Measurements from ENCODE around the gene KIAA0930.

KIAA0930 gene

DNA sequence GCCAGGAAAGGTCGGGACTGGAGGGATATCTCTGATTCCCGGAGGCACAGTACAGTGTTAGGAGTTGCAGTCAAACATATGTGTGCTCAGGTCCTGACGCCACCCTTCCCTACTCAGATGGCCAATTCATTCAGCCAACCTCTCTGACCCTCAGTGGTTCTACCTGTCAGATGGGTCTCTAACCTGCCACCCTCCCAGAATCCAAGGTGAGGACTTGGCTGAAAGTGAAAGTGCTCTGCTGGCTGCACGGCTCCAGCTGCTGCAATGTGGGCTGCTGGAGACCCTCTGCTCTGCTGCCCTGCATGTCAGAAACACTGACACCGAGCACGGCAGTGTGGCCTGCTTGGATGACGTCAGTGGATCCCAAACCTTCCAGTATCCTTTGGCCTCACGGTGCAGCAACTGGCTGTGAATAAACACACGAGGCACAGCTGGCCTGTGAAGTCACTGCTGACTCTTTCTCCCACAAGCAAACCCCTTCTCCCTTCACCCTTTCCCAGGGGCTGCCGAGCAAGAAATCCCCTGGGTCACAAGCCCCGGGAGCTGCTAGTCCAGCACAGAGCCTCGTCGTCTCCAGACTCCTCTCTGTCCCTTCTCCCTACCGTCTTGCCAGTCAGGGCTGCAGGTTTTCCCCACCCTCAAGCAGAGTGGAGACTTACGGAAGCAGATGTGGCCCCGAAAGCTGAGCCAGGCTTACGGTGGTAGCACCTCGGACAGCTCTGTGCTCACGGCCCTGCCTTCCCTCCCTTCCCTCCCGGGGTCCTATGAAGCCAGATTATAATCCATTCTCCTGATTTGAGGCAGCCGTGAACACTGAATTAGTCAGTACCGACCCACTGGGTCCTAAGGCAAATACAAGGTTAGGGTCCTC lies 24.3 kb downstream of the KIAA0930 start:
- DNase-seq (ENCODE audit: low spot score) = no peak

DNA sequence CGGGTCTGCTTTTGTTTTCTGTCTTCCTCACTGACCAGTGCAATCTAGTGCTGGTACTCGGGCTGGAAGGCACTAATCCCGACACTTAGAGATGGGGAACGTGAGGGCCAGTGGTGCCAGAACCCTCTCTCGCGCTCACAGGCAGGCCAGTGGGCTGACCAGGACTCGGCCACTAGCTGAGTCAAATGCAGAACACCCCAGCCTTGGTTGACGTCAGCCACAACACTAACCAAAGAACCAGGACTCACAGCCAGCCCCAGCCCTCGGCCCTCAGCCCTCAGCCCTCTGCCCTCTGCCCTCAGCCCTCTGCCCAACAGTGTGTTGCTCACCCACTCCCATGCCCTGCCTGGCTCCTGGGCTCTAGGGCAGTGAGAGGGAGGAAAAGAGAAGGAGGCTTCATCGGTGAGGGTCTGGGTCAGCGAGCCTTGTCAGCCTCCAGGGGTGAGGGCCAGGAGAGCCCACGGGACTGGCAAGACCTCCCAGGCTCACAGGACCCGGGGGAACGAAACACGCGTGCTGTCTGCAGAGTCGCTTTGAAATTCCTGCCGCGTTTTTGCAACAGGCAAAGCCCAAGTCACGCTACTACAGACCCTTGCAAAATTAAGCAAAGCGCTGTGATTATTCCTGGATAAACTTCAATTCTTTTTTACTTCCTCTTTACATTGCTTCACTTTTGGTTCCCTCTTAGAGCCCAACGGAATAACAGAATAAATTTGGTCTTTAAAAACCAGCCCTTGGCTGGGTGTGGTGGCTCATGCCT lies 27.5 kb downstream of the KIAA0930 start:
- DNase-seq (ENCODE audit: low spot score) = no peak

DNA sequence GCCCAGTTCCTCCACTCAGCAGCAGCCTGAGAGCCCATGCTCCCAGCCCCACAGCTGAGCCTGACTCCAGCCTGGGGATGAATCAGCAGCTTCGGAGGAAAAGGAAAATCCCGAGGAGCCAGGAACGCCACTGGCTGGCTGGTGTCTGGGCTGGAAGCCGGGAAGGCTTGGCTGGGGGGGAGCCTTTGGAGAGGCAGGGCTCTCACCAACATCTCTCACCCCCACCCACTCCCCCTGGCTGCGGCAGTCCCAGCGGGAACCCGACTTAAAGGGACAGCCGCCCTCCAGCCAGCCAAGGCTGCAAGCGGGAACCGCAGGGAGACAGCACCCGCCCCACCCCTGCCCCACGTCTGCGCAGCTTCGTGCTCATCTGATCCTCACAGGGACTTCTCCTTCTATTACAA lies 28.4 kb downstream of the KIAA0930 start:
- no peak for DNase-seq (ENCODE audit: low spot score)

DNA sequence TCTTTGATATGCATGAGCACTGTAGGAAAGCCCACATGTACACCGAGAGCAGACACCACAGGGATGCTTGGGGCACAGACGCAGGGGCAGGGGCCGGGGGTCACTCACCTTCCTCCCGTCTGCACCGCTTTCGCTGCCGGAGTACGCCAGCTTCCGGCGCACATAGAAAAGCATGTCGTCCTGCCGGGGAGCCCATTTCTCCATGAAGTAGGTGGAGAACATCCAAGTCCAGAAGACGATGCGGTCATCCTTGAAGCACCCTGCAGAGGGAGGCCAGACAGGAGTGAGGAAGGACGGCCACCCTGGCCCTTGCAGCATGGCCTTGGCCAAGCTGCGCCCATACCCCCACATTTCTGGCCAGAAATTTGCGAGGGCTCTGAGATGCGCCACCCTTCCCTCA lies 28.8 kb downstream of the KIAA0930 start:
- no peak for DNase-seq (ENCODE audit: low spot score)

- no peak for DNase-seq (ENCODE audit: low spot score)
Observed at GRCh38 chr22:45211435-45211834, 29.3 kb downstream of the KIAA0930 start.

DNA sequence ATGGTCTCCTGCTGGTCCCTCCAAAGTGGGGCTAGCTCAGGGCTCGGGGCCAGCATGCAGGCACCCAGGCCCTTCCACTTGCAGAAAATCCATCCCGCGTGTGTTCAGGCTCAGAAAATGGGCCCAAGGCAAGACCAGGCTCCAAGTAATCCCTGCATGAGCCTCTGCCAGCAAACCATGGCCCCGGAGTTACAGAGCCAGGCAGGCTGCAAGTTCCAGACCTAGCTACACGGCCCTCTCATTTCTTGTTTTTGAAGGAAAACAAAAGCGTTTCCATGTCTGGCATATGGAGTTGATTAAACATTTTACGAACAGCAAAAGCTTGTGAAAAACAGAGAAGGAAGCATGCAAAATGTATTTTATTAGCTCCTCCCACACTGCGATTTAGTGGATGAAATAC lies 29.7 kb downstream of the KIAA0930 start:
- no peak for DNase-seq (ENCODE audit: low spot score)

- DNase-seq (ENCODE audit: low spot score) = no peak
Observed at GRCh38 chr22:45210577-45210976, 30.1 kb downstream of the KIAA0930 start.

DNA sequence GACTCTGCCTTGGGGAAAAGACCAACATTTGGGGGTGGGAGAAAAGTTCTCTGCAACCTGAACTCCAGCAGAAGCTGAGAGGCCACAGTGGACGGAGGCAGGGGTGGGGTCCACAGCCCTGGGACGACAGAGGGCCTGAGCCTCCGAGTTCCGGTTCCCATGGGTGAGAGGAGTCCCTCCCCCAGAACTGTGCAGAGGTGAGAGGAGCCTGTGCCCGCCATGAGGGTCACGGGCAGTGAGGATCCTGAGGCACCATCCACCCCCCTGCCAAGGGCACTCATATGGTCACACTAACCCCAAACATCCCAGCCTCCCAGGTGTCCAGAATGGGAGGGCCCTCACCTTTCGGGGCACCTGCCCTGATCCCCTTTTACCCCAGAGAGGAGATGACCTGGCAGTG lies 30.5 kb downstream of the KIAA0930 start:
- DNase-seq (ENCODE audit: low spot score) = no peak

- no peak for DNase-seq (ENCODE audit: low spot score)
Observed at GRCh38 chr22:45208993-45209838, 31.5 kb downstream of the KIAA0930 start.

DNA sequence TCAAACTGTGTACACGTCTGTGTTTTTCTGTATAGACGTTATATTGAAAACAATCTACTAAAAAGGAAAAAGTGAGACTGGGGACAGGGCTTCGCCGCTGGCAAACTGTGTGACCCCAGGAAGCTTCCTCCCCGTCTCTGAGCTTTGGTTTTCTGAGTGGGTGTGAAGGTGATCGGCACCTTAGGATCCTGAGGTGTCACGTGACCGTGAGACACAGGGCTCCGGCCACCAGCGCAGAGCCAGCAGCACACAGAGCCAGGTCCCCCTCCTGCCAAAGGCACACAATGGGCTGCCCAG lies 32.0 kb downstream of the KIAA0930 start:
- DNase-seq (ENCODE audit: low spot score) = no peak

DNA sequence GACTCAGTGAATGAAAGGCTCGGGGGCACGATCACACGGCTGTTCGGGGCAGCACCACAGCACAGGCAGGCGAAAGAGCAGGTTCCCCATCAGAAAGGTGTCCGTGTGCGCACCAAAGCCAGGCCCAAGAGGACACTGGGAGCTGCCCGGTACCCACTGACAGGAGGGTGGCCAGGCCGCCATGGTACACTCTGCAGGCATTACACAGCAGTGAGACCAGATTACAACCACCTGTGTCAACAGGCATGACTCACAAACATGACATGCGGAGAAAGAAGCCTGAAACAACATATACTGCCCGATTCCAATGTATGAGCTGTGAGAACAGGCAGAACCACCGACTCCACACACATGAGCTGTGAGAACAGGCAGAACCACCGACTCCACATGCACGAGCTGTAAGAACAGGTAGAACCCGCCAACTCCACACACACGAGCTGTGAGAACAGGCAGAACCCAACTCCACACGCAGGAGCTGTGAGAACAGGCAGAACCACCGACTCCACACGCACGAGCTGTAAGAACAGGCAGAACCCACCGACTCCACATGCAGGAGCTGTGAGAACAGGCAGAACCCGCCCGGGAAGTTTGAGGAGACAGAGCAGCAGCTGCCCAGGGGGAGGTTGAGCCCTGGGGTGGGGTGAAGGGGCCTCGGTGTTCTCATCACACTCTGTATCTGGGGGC lies 32.6 kb downstream of the KIAA0930 start:
- DNase-seq (ENCODE audit: low spot score) = no peak

DNA sequence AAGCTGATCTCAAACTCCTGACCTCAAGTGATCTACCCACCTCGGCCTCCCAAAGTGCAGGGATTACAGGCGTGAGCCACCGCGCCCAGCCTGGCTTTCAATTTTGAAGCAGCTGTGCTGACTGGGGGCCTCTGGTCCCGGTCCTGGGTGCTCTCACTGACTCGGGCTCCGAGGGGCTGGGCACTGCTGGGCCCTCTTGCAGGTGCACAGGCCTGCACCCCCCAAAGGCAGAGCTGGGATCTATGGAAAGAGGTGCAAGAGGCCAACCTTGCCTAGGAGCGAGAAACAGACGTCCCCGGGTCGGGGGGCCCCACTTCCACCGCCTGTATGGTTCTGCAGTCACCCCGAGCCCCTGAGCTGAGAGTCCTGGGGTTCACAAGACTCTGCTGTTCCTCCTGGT lies 33.2 kb downstream of the KIAA0930 start:
- DNase-seq (ENCODE audit: low spot score) = no peak

- no peak for DNase-seq (ENCODE audit: low spot score)
Observed at GRCh38 chr22:45206233-45206632, 34.5 kb downstream of the KIAA0930 start.

DNA sequence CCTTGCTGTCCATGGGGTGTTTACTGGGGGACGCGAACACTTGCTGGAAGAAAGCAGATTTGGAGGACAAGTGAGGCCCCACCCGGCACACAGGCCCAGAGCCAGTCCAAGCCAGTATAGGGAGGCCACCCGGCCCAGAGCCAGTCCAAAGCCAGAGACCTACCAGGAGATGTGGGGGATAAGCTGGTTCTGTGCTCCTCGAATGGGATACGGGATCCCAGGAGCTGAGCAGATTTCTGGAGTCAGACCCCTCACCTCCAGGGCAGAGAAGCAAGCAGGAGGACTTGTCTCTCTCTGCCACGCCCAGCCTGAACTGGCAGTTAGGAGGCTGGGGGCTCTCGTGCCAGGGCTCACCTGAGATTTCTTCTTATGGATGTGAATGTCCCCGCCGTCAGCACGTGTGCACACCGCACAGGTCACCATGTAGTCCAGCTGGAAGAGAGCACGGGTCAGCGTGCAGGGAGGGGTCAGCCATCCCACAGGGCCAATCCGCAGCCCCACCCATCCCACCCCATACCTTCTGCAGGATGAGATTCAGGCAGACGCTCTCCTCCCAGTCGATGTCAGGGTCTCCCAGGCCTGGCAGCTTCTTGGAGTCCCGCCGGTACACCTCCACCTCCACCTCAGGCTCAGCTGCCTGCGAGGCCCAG lies 35.3 kb downstream of the KIAA0930 start:
- DNase-seq (ENCODE audit: low spot score) = no peak

- DNase-seq (ENCODE audit: low spot score) = no peak
Observed at GRCh38 chr22:45204819-45205218, 35.9 kb downstream of the KIAA0930 start.

DNA sequence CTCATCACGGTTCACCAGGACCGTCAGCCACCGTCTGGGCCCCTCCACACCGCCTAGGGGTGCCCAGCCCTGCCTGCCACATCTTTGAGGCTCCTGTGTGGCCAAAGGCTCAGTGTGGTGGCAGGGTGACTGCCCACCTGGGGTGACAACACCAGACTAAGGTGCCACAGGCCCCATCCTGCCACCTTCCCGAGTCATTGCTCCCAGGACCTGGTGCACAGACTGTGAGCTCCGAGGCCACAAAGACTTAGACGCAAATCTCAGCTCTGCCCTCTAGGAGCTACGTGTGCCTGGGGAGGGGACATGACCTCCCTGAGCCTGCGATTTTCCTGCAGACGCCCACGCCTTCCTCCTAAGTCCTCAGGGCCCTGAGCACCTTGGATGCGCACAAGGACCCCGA lies 36.5 kb downstream of the KIAA0930 start:
- DNase-seq (ENCODE audit: low spot score) = no peak

- no peak for DNase-seq (ENCODE audit: low spot score)
Observed at GRCh38 chr22:45203150-45203951, 37.3 kb downstream of the KIAA0930 start.

- no peak for DNase-seq (ENCODE audit: low spot score)
Observed at GRCh38 chr22:45202333-45203149, 38.2 kb downstream of the KIAA0930 start.

DNA sequence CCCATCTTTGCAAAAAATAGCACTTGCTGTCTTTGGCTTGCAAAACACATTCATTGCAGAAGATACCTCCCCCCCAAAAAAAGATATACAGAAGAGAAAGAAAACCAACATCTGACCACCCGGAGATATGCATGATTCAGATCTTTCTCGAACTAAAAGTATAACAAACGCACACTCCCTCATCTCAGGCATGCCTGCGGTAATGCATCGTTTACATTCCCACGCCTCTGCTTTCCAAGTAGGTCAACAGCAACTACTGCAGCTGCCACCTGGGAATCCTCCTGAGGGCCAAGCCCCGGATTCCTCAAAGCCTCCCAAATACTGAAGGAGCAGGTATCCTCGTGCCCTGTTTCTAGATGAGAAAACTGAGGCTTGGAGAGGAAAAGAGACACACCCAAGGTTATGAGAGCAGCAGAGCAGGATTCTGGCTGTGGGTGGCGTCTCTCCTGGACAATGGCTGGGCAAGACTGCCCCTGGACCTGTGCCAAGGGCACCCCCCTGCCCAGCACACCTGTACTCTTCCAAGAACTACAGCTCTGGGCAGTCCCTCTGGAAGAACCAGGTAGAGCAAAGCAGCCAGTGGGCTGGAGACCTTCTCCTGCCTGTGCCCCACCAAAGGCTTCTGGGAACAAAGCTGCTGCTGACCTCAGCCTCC lies 38.9 kb downstream of the KIAA0930 start:
- DNase-seq (ENCODE audit: low spot score) = no peak
